Measurements from ENCODE around the gene MPDZ.

MPDZ gene

GRCh38 chr9:13179257-13179656, 100.2 kb downstream of the MPDZ start:
- no peak for DNase-seq

- no peak for DNase-seq
These were observed 103.8 kb downstream of the MPDZ start for GRCh38 chr9:13175732-13176131.

- no peak for DNase-seq
These were observed 104.4 kb downstream of the MPDZ start for GRCh38 chr9:13174906-13175639.

GRCh38 chr9:13173553-13173952, 105.9 kb downstream of the MPDZ start:
- DNase-seq: no peak

GRCh38 chr9:13171261-13171660, 108.2 kb downstream of the MPDZ start:
- DNase-seq: peak; percentile 57

GRCh38 chr9:13166996-13167395, 112.5 kb downstream of the MPDZ start:
- DNase-seq: no peak

- DNase-seq: no peak
These were observed 113.5 kb downstream of the MPDZ start for GRCh38 chr9:13165956-13166355.

GRCh38 chr9:13165236-13165945, 114.1 kb downstream of the MPDZ start:
- no peak for DNase-seq

GRCh38 chr9:13163946-13164345, 115.5 kb downstream of the MPDZ start:
- no peak for DNase-seq

GRCh38 chr9:13163287-13163686, 116.2 kb downstream of the MPDZ start:
- DNase-seq: no peak

GRCh38 chr9:13160051-13160450, 119.4 kb downstream of the MPDZ start:
- DNase-seq: no peak

- DNase-seq: no peak
These were observed 120.5 kb downstream of the MPDZ start for GRCh38 chr9:13158986-13159385.

GRCh38 chr9:13151489-13151888, 128.0 kb downstream of the MPDZ start:
- DNase-seq: no peak

- DNase-seq: no peak
These were observed 130.0 kb downstream of the MPDZ start for GRCh38 chr9:13149454-13149853.

GRCh38 chr9:13146840-13147239, 132.7 kb downstream of the MPDZ start:
- no peak for DNase-seq

GRCh38 chr9:13145340-13145739, 134.2 kb downstream of the MPDZ start:
- no peak for DNase-seq

GRCh38 chr9:13144166-13144775, 135.2 kb downstream of the MPDZ start:
- no peak for DNase-seq

GRCh38 chr9:13143281-13143680, 136.2 kb downstream of the MPDZ start:
- DNase-seq: no peak

- no peak for DNase-seq
These were observed 136.7 kb downstream of the MPDZ start for GRCh38 chr9:13142776-13143175.

GRCh38 chr9:13141629-13142028, 137.9 kb downstream of the MPDZ start:
- DNase-seq: no peak

- DNase-seq: no peak
These were observed 138.5 kb downstream of the MPDZ start for GRCh38 chr9:13140843-13141592.

- DNase-seq: peak; percentile 56
These were observed 139.8 kb downstream of the MPDZ start for GRCh38 chr9:13139641-13140171.

- DNase-seq: no peak
These were observed 142.1 kb downstream of the MPDZ start for GRCh38 chr9:13137426-13137825.

All from NCI-H226 (cell line).